Fibroblast of skin of abdomen (primary cell): ENCODE results near the gene MED4.
"Not testable (repeated sequence)": the region's sequence is repeated elsewhere in the genome, so short reads cannot be mapped to it uniquely, and the experiment has no call there.

Experiments
- DNase-seq: peaks from one replicate; pipeline ENCODE4 v3.0.0-alpha.2; 2013

MED4 gene

GRCh38 chr13:48094404-48094780 is 512 bp downstream of the MED4 start:
- DNase-seq: no peak

DNA sequence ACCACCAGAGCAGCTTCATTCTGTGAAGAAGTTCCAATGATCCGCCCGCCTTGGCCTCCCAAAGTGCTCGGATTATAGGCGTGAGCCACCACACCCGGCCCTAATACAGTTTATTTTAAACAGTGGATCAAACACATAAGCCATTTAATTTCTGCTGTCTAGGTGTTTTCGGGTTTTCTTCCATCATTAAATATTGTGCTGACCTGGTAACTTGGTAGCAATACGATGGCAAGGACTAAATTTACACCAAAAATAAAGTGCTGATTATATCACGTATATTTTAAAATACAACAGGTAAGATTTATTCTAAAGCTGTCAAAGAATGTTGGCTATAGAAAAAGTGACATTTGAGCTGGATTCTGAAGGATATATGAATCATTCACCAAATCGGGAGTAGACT is 1.3 kb downstream of the MED4 start:
- no peak for DNase-seq

DNA sequence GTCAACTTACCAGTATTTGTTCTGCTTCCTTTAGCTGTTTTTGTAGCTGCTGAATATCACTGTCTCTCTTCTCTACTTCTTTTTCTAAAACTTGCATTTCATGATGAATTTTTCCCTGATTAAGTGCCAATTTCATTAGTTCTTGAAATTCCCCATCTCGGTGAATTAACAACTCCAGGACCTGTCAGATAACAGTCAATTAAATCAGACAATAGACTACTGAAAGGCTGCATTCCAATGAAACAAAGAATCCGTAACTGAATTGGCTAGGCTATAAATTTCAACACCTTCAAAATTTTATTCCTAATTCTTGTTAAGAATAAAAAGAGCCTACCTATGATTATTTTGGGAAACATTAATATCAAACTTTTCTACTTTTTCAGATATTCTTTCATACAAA is 8.6 kb downstream of the MED4 start:
- DNase-seq: no peak

DNA sequence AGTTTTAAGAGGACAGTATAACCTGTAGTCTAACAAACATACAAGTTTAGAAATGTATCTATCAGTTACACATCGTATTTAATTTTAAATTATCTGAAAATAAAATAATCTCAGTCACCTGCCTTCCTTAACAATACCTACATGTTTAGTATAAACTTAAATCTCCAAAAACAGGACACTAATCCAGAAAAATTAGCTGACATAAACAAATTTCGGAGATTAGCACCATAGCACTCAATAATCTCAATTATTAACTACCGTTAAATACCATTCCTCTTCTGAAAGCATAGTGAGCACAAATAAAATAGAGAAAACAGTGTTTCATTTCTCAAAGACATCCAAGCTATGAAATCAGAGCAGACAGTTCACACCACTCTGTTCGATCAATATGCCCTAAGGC is 13.2 kb downstream of the MED4 start:
- DNase-seq: no peak

DNA sequence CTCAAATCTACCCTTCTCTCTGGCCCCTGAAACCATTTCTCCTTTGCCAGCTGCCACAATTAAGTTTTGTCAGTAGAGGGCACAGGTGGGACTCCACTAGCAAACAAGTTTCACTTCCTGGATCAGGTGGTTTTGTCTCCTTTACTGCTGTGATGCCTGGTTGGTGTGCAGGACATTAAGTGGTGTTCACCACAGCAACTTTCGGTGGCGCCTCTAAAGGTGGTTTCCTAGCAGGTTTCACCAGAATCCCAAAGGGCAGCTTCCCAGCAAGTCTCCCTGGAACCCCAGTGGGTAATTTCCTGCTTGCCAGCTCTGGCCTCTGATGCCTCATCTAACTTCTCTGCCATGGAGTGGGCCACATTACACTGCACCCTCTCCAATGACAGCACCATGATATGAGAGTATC is 16.6 kb downstream of the MED4 start:
- no peak for DNase-seq

DNA sequence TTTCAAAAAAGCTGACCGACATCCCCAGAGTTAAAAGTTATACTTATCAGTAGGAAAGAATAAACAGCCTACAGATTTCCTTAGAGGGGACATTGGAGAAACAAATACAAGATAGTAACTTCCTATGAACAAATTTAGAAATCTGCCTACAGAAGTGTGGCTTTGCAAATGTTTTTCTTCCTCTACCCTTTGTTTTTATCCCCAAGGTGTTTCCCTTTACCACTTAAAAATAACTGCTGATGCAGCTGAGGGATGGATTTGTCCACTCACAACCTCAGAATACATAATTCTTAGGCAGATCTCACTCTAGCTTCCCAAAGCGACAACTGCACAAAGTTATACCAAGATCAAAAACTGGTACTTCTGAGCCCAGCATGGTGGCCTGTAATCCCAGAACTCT is 20.9 kb downstream of the MED4 start:
- DNase-seq: no peak

- DNase-seq: no peak
Measured at GRCh38 chr13:48072787-48073186, 22.1 kb downstream of the MED4 start.

DNA sequence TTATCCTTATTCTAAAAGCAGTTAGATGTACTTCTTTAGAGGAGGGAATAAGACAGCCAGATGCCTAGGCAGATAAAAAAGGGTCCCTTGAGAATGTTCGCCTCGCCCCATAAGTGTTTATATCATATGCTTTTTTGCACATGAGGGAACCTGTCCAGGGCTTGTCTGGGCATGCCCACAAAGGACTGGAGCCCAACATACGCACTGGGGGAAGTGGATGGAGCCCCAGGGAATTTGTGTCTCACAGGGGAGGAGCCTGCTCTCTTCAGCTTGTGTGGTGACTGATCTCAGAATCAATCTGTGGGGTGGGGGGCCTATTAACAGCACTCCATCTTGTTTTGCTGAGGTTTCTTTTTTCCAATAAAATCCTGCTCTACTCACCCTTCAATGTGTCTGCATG is 22.6 kb downstream of the MED4 start:
- DNase-seq: no peak

GRCh38 chr13:48070942-48071341 is 24.0 kb downstream of the MED4 start:
- no peak for DNase-seq

GRCh38 chr13:48069573-48069972 is 25.3 kb downstream of the MED4 start:
- no peak for DNase-seq

- DNase-seq: no peak
Measured at GRCh38 chr13:48068952-48069351, 26.0 kb downstream of the MED4 start.

DNA sequence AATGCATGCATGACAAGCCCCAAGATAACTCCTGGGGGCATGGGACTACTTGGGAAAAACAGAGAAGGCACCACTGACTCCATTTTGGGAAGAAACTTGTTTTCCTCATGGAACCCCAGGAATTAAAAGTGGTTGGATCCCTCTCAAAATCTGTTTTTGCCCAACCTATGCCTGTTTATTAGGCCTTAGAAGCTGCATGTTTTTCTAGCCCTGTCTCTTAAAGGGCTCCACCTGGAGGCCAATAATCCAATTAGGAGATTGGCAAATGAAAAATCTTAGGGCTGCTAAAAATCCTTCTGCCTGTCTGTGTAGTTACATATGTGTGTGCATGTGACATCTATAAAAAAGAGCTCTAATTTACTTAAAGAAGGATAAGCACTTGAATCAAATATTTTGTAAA is 26.9 kb downstream of the MED4 start:
- no peak for DNase-seq

- DNase-seq: peak; percentile 12
Measured at GRCh38 chr13:48066310-48066989, 28.5 kb downstream of the MED4 start.

- DNase-seq: not testable (repeated sequence)
Measured at GRCh38 chr13:48059951-48060350, 35.0 kb downstream of the MED4 start.

- not testable (repeated sequence) for DNase-seq
Measured at GRCh38 chr13:48058536-48058935, 36.4 kb downstream of the MED4 start.

DNA sequence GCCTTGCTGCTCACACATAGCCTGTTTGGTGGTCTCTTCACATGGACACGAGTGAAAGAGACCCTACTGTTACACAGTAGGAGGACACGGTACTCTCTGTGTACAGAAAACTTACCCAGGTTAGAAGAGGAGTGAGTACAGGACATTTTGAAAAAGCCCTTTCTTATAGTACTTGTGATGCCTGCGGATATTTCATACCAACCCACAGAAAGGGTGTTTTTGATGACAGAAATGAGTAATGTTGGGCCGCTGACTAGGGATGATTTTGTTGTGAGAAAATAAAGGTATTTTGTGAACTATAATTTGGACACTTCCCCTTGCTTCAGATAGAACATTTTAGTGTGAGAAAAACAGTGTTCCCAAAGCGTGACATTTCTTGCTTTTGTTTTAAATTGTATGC is 39.2 kb downstream of the MED4 start:
- no peak for DNase-seq

GRCh38 chr13:48054601-48055000 is 40.3 kb downstream of the MED4 start:
- DNase-seq: no peak

DNA sequence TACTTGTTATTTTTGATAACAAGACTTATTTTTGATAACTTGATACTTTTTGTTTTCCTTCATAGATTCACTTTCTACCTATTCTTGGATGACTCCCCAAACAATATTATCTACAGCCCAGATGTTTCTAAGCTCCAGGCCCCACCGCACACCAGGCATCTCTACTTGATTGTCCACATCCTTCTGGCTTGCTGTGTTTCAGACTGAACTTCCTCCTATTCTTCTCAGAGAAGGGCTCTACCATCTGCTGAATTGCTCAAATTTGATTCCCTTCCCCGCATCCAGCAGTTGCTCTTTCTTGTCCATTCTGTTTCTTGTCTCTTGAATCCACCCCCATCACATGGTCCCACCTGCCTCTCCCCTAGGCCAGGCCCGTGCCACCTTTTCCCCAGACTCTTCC is 44.4 kb downstream of the MED4 start:
- no peak for DNase-seq

GRCh38 chr13:48043789-48044503 is 51.0 kb downstream of the MED4 start:
- peak; percentile 76 for DNase-seq

DNA sequence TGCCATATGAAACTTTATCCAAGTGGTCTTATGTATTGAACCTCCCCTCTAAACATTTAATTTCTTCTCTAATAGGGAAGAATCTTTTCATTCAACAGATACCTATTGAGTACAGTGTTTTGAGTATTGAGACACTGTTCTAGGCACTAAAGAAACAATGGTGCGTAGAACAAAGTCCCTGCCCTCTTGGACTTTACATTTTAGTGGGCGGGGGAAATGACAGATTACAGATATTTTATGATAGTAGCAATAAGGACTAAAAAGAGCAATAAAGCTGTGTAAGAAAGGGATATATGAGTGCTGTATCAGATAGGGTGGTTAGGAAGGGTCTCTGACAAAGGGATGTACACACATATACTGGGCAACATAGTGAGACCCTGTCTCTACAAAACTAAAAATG is 52.0 kb downstream of the MED4 start:
- no peak for DNase-seq

- DNase-seq: peak; percentile 49
Measured at GRCh38 chr13:48040896-48041295, 54.0 kb downstream of the MED4 start.

- no peak for DNase-seq
Measured at GRCh38 chr13:48040049-48040448, 54.9 kb downstream of the MED4 start.

DNA sequence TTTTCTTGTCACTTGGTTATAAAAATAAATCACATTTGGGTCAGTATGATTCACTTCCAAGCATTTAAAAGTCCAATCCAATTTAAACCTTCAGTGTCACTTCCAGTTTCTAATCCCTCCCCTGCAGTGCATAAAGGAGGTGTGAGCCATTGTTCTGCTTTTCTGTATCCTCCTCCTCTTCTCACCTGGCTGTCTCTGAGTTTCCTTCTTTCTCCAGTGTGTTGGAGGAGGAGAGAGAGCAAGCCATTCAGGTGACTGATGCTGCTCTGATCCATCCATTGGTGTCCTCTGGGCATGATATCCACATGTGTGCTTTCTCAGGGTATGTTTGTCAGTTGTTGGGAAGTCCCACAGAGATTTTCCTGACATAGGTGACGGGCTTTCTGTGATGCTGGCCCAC is 56.1 kb downstream of the MED4 start:
- no peak for DNase-seq

- DNase-seq: peak; percentile 97
Measured at GRCh38 chr13:48037346-48038173, 57.3 kb downstream of the MED4 start, which contains the start of gene NUDT15. Gene NUDT15, plus strand, starts transcription at chr13:48037726. Its CDS starts 21 bp downstream, at chr13:48037747.
